HAP-1 (cell line): ENCODE measurements around the gene FCAMR.
"Not testable (repeated sequence)": the region's sequence is repeated elsewhere in the genome, so short reads cannot be mapped to it uniquely, and the experiment has no call there.

Experiments used
- DNase-seq, 2 experiments: peaks; one replicate each; pipeline ENCODE4 v3.0.0-alpha.2; 2016 to 2020; ENCODE audit warnings: low spot score in 2 of 2
- H3K27me3 ChIP-seq: fragments of 250-450 bp; sonication (Bioruptor Pico); 2 replicates; pipeline ENCODE4 v1.5.1; 2020; ENCODE audit warnings: low read depth, mild to moderate bottlenecking, moderate library complexity
- H3K36me3 ChIP-seq: fragments of 250-450 bp; sonication (Bioruptor Pico); replicated peaks from 2 replicates; pipeline ENCODE4 v1.5.1; 2020; ENCODE audit warnings: mild to moderate bottlenecking
- H3K4me1 ChIP-seq: fragments of 250-450 bp; sonication (Bioruptor Pico); 2 replicates; pipeline ENCODE4 v1.5.1; 2020; ENCODE audit warnings: mild to moderate bottlenecking
- H3K4me3 ChIP-seq: fragments of 250-450 bp; sonication (Bioruptor Pico); 2 replicates; pipeline ENCODE4 v1.5.1; 2020; ENCODE audit warnings: mild to moderate bottlenecking, moderate library complexity
- H3K9me3 ChIP-seq: fragments of 250-450 bp; sonication (Bioruptor Pico); 2 replicates; pipeline ENCODE4 v1.5.1; 2020; ENCODE audit warnings: mild to moderate bottlenecking, moderate library complexity
- in situ Hi-C: fragments of 300-500 bp; cut with MboI; formaldehyde crosslinking; loops from 3 replicates; pipeline ENCODE4 v1.14.3; 2020; ENCODE audit warnings: low sequenced_read_pairs, inconsistent platforms, mixed read lengths

FCAMR gene

DNA sequence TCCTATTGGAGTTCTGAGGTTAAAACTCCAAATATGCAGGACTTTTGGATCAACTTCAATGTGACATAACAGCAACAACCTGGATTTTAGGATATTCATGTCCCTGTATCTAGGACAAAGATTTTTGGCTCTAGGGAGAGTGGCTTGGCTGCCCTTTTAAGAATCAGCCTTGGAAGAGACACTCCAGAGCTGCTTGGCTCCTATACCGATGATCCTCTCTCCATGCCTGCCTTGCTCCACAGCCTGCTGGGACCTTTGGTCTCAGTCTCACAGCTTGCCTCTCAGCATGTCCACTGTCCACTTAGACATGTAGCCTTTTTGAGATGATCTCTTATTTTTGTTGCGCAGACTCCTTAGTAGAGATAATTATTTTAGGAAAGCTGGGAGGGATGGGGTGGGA, 44.0 kb downstream of the FCAMR start:
- no peaks in the 10 kb centered on the region for H3K9me3 ChIP-seq

DNA sequence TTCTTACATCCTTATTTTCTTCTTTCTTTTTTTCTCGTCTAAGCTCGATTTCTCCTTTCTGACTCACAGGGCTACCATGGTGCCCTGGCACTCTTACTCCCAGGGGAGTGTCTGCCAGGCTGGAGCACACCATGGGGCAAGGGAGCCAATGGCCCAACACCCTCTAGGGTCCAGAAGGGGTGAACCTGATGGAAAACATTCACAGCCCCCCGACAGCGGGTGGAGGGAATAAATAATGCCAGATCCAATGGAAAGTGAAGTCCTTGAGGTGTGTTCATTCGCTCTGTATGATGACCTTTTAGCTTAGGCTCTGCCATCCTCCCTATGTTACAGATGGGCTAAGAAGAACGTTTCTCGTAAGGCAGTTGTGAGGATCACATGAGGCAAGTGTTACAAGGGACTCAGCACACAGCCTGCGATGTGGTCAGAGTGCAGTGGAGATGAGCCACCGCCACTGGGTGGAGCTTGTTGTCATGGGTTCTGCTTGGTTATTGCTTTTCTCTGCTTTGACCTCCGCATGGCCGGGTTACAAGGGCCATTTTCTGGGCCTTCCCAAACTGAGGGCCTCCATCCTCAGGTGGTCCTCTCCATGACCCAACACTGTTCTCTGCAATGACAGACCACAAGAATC, 45.0 kb downstream of the FCAMR start:
- no peaks in the 10 kb centered on the region for H3K27me3 ChIP-seq
- H3K36me3 ChIP-seq: no peaks in the 10 kb centered on the region
- no peaks in the 10 kb centered on the region for H3K9me3 ChIP-seq
- H3K4me1 ChIP-seq: no peaks in the 10 kb centered on the region
- in situ Hi-C loops: no loop called here
- no peak overlapping the region for H3K4me3 ChIP-seq
- DNase-seq: no peak

More for the DNA sequence above, 44.0 kb downstream of the FCAMR start:
- no peak overlapping the region for H3K4me3 ChIP-seq
- DNase-seq: no peak
- H3K4me1 ChIP-seq: no peaks in the 10 kb centered on the region
- H3K36me3 ChIP-seq: no peaks in the 10 kb centered on the region
- H3K27me3 ChIP-seq: no peaks in the 10 kb centered on the region
- in situ Hi-C loops: no loop called here

- Histone ChIP-seq H3K36me3 (no peaks in the 10 kb centered on the region), H3K4me1 (no peaks in the 10 kb centered on the region), H3K4me3 (no peak overlapping the region), H3K9me3 (no peaks in the 10 kb centered on the region), H3K27me3 (no peaks in the 10 kb centered on the region)
- DNase-seq: no peak
- in situ Hi-C loops: no loop called here
Observed at GRCh38 chr1:206924592-206925105, 45.6 kb downstream of the FCAMR start.

DNA sequence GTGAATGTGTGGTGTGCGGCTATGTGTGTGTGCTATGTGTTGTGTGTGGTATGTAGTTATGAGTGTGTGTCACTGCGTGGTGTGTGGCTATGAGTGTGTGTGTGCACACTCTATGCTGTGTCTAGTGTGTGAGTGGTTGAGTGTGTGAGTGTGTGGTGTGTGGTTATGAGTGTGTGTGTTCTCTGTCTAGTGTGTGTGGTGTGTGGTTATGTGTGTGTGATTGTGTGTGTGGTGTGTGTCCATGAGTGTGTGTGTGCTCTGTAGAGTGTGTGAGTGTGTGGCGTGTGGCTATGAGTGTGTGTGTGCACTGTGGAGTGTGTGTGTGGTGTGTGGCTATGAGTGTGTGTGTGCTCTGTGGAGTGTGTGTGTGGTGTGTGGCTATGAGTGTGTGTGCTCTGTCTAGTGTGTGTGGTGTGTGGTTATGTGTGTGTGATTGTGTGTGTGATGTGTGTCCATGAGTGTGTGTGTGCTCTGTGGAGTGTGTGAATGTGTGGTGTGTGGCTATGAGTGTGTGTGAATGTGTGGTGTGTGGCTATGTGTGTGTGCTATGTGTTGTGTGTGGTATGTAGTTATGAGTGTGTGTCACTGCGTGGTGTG, 46.2 kb downstream of the FCAMR start:
- H3K4me3 ChIP-seq, H3K27me3 ChIP-seq, in situ Hi-C loops, H3K36me3 ChIP-seq, H3K9me3 ChIP-seq, H3K4me1 ChIP-seq, DNase-seq: not testable (repeated sequence)

DNA sequence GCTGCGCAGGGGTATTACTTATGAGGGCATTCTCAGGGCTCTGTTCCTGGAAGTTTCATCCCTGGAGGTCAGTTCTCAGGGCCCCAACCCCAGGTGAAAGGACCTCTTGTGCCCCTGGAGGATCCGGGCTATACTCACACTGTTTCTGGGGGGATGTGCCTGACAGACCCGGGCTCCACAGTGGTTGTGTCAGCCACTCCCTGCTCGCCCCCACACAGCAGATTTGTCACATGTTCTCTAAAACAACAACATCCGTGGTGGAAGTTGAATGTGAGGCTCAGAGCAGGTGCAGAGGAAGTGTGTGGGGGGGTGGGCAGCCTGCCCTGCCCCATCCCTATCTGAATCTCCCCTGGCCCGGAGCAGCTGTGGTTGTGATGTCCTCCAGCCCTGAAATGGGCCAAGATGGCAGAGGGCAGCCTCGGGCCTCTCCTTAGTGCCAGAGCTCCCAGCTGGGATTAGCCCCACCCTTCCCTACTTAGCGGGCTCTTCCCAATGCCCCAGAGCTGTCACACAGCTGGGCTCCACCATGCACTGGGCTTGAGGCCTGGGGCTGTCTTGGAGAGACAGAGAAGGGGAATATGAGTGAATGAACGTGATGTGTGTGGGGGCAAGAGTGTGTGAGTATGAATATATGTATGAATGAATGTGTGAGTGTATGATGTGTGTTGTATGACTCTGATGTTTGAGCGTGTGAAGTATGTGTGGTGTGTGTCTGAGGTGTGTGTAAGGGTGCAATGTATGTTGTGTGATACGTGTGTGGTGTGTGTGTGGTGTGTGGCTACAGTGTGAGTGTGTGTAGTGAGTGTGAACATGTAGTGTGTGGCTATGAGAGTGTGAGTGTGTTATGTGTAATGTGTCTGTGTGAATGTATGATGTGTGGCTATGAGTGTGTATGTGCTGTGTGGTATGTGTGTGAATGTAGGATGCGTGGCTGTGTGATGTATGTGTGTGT, 47.0 kb downstream of the FCAMR start:
- no peaks in the 10 kb centered on the region for H3K27me3 ChIP-seq
- in situ Hi-C loops: no loop called here

DNA sequence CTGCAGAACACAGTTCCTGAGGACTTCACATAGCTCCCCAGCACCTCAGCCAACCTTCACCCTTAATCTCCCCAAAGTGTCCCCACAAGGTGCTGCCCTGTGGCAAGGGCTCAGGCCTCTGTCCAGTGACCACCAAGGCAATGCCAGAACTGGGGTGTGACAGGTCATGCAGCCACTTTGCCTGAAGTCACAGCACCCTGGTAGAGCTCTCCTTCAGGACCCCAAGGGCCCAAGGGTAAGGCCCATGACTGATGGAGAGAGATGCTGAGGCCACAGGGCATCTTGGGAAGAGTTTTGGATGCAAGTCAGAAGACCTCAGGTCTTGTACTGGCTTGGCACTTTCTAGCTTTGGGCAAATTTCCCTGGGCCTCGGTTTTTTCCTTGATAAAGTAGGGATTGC, 47.7 kb downstream of the FCAMR start:
- no peaks in the 10 kb centered on the region for H3K27me3 ChIP-seq
- H3K9me3 ChIP-seq: no peaks in the 10 kb centered on the region
- no peaks in the 10 kb centered on the region for H3K4me1 ChIP-seq
- H3K36me3 ChIP-seq: no peaks in the 10 kb centered on the region
- no peak for DNase-seq
- no peak overlapping the region for H3K4me3 ChIP-seq
- in situ Hi-C loops: no loop called here

More for the DNA sequence above, 47.0 kb downstream of the FCAMR start:
- H3K36me3 ChIP-seq: no peaks in the 10 kb centered on the region
- no peak overlapping the region for H3K4me3 ChIP-seq
- no peaks in the 10 kb centered on the region for H3K9me3 ChIP-seq
- DNase-seq: no peak
- H3K4me1 ChIP-seq: no peaks in the 10 kb centered on the region

- no peaks in the 10 kb centered on the region for H3K27me3 ChIP-seq
- H3K4me1 ChIP-seq: no peaks in the 10 kb centered on the region
- H3K9me3 ChIP-seq: no peaks in the 10 kb centered on the region
- DNase-seq: no peak
- no peaks in the 10 kb centered on the region for H3K36me3 ChIP-seq
- no peak within 1 kb of the TSS for H3K4me3 ChIP-seq
- in situ Hi-C loops: no loop called here
Observed at GRCh38 chr1:206921772-206922265, 48.4 kb downstream of the FCAMR start, which contains the start of gene FCMR. Gene FCMR (minus strand): TSS chr1:206921941. CDS start chr1:206921854, 87 bp downstream.

- no peaks in the 10 kb centered on the region for H3K4me1 ChIP-seq
- H3K36me3 ChIP-seq: no peaks in the 10 kb centered on the region
- H3K9me3 ChIP-seq: no peaks in the 10 kb centered on the region
- H3K4me3 ChIP-seq: no peak overlapping the region
- no peak for DNase-seq
- in situ Hi-C loops: loop anchor here (10.0 kb wide), 1 partner anchor 443 kb away; the partner anchor contains the start of gene IKBKE
- peaks cover 6% of the 10 kb centered on the region for H3K27me3 ChIP-seq
Observed at GRCh38 chr1:206918076-206918475, 52.2 kb downstream of the FCAMR start.

- Histone ChIP-seq H3K27me3 (peaks cover 11% of the 10 kb centered on the region), H3K4me1 (no peaks in the 10 kb centered on the region), H3K9me3 (no peaks in the 10 kb centered on the region), H3K4me3 (no peak overlapping the region), H3K36me3 (no peaks in the 10 kb centered on the region)
- in situ Hi-C loops: loop anchor here (10.0 kb wide), 1 partner anchor 441 kb away; the partner anchor contains the start of gene IKBKE
- no peak for DNase-seq
Observed at GRCh38 chr1:206916000-206916709, 54.1 kb downstream of the FCAMR start.

GRCh38 chr1:206915030-206915735, 55.1 kb downstream of the FCAMR start:
- Histone ChIP-seq H3K36me3 (no peaks in the 10 kb centered on the region), H3K27me3 (peaks cover 11% of the 10 kb centered on the region), H3K4me1 (no peaks in the 10 kb centered on the region), H3K4me3 (no peak overlapping the region), H3K9me3 (no peaks in the 10 kb centered on the region)
- no peak for DNase-seq
- in situ Hi-C loops: loop anchor here (10.0 kb wide), 1 partner anchor 440 kb away; the partner anchor contains the start of gene IKBKE

- DNase-seq: no peak
- Histone ChIP-seq H3K4me1 (no peaks in the 10 kb centered on the region), H3K9me3 (no peaks in the 10 kb centered on the region), H3K36me3 (no peaks in the 10 kb centered on the region), H3K4me3 (no peak overlapping the region), H3K27me3 (peaks cover 11% of the 10 kb centered on the region)
- in situ Hi-C loops: loop anchor here (5.0 to 10.0 kb wide), 2 partner anchors 187 to 439 kb away; partner anchors contain the start of gene IKBKE
Observed at GRCh38 chr1:206913766-206914537, 56.3 kb downstream of the FCAMR start.
